Stimulated activated CD4-positive, alpha-beta T cell treated with anti-CD3 and anti-CD28 coated beads, Interleukin-2, amount 100 ng/mL, for 24 hours (primary cell): ENCODE data around the gene ALDH8A1.
"Not testable (repeated sequence)": the region's sequence is repeated elsewhere in the genome, so short reads cannot be mapped to it uniquely, and the experiment has no call there.

ENCODE experiments used
- DNase-seq, 2 donors: peaks; one replicate each; pipeline ENCODE4 v3.0.0-alpha.2; 2020

The ALDH8A1 gene

GRCh38 chr6:134908906-134909516 is 40.9 kb downstream of the ALDH8A1 start:
- DNase-seq = peak in 1 of 2 donors; percentile 12

DNA sequence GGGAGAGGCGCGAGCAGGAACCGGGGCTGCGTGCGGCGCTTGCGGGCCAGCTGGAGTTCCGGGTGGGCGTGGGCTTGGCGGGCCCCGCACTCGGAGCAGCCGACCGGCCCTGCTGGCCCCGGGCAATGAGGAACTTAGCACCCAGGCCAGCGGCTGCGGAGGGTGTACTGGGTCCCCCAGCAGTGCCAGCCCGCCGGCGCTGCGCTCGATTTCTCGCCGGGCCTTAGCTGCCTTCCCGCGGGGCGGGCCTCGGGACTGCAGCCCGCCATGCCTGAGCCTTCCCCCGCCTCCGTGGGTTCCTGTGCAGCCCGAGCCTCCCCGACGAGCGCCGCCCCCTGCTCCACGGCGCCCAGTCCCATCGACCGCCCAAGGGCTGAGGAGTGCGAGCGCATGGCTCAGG is 45.2 kb downstream of the ALDH8A1 start:
- not testable (repeated sequence) for DNase-seq

- no peak for DNase-seq
Measured at GRCh38 chr6:134903448-134903847, 46.5 kb downstream of the ALDH8A1 start.

DNA sequence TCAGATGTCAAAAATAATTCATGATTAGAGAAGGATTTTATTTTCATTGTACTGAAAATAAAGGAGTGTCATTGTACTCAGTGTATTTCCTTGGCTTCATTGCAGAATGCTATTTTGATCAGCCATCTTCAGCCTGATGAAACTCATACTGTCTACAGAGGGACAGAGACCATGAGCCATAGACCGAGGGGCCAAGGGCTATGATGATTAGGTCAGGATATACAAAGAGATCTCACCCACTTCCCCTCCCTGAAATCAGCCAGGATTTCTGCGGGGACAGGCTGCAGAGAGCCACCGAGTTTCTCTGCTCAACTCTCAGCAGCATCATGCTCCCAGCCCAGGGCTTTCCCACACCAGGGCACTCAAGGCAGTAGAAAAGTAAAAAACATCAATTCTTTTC is 47.0 kb downstream of the ALDH8A1 start:
- no peak for DNase-seq

DNA sequence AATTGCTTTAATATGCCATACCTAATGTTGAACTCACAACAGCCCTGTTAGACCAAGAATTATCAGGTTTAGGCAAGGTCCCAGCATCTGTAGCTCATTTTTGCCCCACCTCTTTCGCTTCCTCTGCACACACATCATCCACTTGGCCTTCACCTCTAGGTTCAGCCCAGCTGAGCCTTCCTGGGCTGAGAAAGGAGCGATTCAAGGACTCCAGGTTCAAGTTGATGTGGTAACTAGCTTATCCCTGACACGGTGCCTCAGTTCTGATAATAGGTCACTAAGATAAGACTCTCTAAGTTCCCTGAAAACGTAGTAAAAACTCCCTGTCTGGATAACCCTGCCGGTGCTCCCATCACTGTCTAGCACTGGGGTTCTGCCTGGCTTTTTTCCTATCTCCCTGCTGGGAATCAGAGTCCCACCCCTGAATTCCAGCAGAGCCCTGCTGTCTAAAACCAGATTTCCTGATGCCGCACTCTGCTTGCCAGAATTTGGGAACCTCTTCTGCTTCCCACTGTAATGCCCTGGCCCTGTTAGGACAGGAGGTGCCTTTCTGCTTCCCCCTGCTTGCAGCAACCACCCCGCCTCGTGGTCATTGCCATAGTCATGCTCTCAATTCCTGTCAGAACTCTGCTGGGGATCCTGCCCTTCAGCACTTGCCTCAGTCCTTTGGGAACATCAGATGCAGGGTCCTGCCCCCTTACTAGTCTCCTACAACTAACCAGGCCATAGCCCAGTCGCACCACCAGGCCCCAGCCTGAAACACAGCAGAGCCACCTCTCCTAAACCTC is 47.6 kb downstream of the ALDH8A1 start:
- DNase-seq = no peak

DNA sequence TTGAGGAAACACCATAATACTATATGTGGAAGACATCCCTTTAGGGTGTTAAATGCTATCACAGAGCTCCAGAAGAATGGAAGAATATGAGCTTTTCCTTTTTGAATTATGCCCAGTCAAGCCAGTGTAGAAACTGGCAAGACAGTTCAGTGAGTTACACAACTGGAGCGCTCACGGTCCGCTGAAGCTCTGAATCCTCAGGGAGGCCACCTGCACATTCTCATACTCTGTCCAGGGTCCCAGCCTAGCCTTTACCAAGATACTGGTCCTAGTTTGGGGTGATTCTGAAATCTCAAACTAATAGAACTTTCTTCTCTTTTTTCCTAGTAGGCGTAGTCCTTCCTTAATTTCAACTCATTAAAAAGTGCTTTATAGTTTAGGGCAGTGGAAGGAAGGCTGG is 51.3 kb downstream of the ALDH8A1 start:
- no peak for DNase-seq

DNA sequence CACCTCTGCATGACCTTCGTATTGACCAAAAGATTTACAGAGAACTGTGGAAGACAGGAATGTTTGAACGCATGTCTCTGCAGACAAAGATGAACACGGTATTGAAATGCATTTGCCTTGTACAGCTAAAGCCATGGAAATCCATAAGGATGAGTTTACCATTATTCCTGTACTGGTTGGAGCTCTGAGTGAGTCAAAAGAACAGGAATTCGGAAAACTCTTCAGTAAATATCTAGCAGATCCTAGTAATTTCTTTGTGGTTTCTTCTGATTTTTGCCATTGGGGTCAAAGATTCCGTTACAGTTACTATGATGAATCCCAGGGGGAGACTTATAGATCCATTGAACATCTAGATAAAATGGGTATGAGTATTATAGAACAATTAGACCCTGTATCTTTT is 51.7 kb downstream of the ALDH8A1 start:
- not testable (repeated sequence) for DNase-seq

- no peak for DNase-seq
Measured at GRCh38 chr6:134896910-134897309, 53.0 kb downstream of the ALDH8A1 start.

DNA sequence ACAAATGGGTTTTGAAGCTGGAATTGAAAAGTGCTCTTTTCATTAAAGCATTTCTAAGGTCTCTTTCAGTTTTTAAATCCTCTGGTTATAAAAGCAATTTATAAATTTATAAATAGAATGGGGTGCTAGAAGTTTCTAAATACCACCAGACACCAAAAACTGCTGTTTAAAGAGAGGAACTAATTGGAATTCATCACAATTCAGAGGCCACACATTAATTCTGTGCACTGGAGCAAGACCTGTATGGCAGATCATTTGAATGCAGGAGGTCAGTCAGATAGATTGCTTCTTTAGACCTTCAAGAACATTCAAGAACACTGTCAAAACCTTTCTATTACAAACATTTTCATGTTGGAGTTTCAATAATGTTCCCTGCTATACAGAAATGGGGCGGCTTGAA is 55.1 kb downstream of the ALDH8A1 start:
- DNase-seq = no peak

GRCh38 chr6:134892362-134892761 is 57.5 kb downstream of the ALDH8A1 start:
- no peak for DNase-seq

DNA sequence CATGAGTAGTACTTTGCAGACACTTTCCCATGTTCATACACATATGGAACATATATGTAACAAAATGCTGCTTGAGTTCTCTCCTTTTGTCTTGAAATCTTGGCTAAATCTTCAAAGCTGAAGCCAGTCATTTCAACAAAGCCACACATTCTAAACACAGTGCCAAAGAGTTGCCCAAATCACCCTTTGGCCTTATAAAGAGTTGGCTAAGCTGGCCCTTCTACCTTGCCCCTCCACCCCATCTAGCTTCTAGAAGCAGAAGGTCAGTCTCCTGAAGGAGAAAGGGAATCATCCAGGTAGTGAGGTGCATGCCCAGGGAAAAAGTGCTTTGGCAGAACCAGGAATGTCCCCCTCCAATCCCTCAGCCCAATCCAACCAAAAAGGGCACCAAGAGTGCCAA is 58.3 kb downstream of the ALDH8A1 start:
- no peak for DNase-seq

DNA sequence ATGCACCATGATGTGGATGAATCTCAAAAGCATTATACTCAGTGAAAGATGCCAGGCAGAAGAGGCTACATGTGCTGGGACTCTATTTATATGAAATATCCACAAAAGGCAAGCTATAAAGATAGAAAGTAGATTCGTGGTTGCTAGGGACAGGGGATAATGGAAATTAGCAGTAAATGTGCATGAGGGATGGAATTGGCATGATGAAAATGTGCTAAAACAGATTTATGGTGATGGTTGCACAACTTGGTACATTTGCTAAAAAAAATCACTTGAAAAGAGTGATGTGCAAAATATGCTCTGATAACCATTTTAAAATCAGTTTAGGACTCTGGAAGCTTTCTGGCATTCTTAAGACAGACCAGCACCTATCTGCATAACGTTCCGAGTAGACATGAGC is 61.6 kb downstream of the ALDH8A1 start:
- no peak for DNase-seq

GRCh38 chr6:134884752-134885151 is 65.1 kb downstream of the ALDH8A1 start:
- DNase-seq = no peak

DNA sequence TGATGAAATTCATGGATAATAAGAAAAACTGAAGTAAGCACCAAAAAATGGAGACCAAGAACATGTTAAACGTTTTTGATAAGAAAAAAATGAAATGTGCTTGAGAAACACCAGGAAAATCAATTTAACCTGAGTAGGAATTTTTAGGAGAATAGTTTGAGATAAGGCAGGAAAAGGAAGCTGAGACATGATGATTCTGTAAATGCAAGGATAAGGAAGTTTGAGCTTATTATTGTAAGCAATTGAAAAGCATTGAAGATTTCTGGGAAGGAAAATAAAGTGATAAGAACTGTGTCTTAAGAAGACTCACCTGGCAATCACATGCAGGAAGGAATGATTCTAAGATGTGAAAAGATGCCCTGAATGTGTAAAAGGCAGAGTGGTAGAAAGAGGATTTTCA is 66.6 kb downstream of the ALDH8A1 start:
- DNase-seq = no peak

DNA sequence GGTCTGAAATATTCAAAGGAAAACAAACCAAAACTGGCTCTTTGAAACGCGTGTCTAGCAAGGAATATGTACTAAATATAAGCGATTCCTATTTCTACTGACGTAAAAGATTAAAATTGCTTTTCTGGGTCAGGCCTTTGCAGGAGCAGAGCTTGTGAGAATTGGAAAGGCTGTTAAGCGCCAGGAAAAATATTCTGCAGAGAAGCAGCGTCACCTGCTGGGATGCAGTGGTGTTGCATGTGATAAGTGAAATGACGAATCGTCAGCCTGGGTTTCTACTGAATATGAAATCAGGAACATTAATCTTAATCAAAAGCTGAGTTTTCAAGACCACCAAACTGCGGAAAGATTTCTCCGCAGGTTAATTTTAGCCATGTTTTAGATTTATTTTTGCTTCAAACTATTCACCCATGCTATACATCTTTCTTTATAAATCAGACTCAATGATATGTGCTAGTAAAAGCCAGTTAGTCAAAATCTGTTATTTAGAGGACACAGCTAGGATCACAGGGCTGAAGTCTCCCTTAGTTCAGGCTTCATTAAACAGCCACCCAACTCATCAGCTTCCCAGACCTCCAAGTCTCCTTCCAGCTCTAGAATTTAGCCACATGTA is 67.4 kb downstream of the ALDH8A1 start:
- DNase-seq = peak; percentile 48 to 50

GRCh38 chr6:134880487-134881190 is 69.3 kb downstream of the ALDH8A1 start:
- no peak for DNase-seq

- DNase-seq = no peak
Measured at GRCh38 chr6:134878136-134878535, 71.8 kb downstream of the ALDH8A1 start.

DNA sequence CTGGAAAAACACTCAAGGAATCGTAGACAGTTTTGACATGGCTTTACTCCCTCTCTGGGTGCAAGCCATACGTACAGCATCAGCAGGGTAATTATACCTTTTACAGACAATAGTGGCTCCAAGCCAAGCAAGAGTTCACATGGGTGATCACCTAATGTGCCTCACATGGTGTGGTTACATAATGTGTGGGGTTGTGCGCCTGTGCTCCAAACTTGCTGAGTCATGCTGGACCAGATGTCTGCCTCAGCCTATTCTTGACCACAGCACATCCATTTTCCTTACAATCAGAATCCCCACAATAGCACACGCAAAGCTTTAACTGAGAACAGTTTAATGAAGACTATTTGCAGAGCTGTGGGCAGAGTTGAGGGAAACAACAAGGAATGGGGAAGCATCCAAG is 74.5 kb downstream of the ALDH8A1 start:
- DNase-seq = no peak

DNA sequence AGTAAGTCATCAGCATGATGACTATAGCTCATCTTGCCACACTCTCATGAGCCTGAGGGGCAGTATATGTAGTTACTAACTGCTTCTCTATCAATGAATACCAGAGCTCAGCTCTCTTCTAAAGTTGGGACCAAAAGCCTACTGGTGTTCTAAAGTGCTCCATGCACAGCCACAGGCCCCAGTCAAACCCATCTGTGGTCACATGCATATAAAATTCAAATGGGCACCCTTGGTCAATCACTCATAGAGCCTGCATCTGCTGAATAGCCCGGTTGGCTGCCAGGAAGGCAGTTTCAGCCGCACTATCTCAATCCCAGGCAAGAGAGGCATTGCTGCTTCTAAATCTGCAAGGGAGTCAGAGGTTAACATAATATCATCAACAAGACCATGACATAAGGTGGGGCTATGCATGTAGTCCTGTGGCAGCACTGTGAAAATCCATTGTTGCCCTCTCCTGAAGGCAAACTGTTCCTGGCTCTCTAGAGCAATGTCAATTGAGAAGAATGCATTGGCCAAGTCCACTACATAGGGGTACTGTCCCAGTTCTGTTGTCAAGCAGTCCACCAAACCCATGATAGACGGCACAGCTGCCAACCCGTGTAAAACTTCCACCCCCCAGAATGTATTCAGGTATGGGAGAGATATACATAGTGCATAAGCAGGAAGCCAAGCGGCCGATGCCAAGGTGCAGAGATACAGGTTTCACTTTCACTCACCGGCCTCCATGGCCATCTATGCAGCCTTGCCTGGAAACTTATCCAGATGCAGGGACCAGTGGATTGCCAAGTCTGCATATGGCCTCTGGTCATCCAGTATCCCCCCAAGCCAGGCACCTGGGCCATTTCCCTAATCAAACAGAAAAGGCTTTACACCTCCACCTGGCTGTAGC is 76.2 kb downstream of the ALDH8A1 start:
- DNase-seq = peak in 1 of 2 donors; percentile 23

GRCh38 chr6:134870677-134871498 is 79.0 kb downstream of the ALDH8A1 start:
- no peak for DNase-seq

DNA sequence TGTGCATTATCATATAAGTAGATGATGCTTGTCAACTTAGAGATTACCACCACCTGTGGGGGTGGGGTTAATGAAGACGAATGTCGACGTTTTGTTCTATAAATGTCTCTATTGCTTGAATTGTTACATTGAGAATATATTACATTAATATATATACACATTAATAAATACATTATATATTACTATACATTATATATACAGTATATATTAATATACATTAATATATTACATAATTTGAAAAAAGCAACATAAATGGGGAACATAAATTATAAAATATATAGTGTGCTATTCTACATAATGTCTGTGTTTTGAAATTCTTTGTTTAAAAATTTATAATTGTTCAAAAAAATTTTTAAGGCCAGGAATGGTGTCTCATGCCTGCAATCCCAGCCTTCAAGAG is 81.1 kb downstream of the ALDH8A1 start:
- DNase-seq = no peak
